ENCODE measurements around the gene NRG3. TPM values are rescaled to one million over a fixed set of nuclear protein-coding genes. Genes with fewer than 3 reads are reported as not detected.

Gene NRG3
- total and polyA plus RNA-seq, 2 donors (not counting 1 experiment from before 2014, with no cell fraction given): not detected

- no peak overlapping the region for H3K9ac ChIP-seq (ENCODE audit: insufficient read depth, low read length)
Observed at GRCh38 chr10:81876253-81877077, 1.5 kb downstream of the NRG3 start.

DNA sequence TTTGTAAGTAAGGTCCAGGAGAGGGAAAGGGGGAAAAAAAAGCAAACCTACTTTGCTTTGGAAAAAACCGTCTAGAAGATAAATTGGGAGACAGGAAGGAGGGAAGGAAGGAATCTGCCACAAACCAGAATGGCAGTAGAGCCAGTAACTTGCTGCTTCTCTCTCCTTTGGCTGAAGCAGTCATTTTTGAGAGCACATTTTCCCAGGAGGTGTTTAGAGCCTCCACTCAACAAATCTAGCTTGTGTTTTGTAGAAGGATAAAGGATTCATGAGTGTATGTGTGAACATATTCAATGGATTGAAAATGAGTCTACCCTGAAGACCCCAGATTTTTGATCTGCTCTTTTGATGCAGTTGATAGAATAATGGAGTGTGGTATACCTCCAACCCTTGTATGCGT, 2.6 kb downstream of the NRG3 start:
- no peak overlapping the region for H3K27ac ChIP-seq (ENCODE audit: insufficient read depth, low read length)
- H4K20me1 ChIP-seq (ENCODE audit: control insufficient read depth, extremely low read depth, insufficient read depth, low read length): no peaks in the 10 kb centered on the region
- H3K4me2 ChIP-seq (ENCODE audit: extremely low read depth, insufficient read depth, low read length): no peak overlapping the region
- H3K9ac ChIP-seq (ENCODE audit: insufficient read depth, low read length): no peak overlapping the region
- no peaks in the 10 kb centered on the region for H3K36me3 ChIP-seq (ENCODE audit: control insufficient read depth, insufficient read depth, low read length)
- no peak overlapping the region for H2AFZ ChIP-seq (ENCODE audit: low read length)
- H3K27me3 ChIP-seq (ENCODE audit: control insufficient read depth, insufficient read depth, low read length): peaks cover 4% of the 10 kb centered on the region
- no peaks in the 10 kb centered on the region for H3K4me1 ChIP-seq (ENCODE audit: control insufficient read depth, extremely low read depth, insufficient read depth, low read length)
- no peaks in the 10 kb centered on the region for H3K79me2 ChIP-seq (ENCODE audit: control insufficient read depth, insufficient read depth, low read length)
- H3K4me3 ChIP-seq (replicated peaks in 1 of 4; ENCODE audit: control extremely low read depth in 1 of 4, insufficient read depth in 1 of 4, low read depth in 3 of 4, low read length in 4 of 4): no peak overlapping the region
- no peak for DNase-seq (ENCODE audit: low read depth in 2 of 2)
- H3K9me3 ChIP-seq (ENCODE audit: control insufficient read depth, insufficient read depth, low read depth, low read length): no peaks in the 10 kb centered on the region
- TF ChIP-seq, protein P1, sequence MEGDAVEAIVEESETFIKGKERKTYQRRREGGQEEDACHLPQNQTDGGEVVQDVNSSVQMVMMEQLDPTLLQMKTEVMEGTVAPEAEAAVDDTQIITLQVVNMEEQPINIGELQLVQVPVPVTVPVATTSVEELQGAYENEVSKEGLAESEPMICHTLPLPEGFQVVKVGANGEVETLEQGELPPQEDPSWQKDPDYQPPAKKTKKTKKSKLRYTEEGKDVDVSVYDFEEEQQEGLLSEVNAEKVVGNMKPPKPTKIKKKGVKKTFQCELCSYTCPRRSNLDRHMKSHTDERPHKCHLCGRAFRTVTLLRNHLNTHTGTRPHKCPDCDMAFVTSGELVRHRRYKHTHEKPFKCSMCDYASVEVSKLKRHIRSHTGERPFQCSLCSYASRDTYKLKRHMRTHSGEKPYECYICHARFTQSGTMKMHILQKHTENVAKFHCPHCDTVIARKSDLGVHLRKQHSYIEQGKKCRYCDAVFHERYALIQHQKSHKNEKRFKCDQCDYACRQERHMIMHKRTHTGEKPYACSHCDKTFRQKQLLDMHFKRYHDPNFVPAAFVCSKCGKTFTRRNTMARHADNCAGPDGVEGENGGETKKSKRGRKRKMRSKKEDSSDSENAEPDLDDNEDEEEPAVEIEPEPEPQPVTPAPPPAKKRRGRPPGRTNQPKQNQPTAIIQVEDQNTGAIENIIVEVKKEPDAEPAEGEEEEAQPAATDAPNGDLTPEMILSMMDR (conservative IDR thresholded peaks at IDR 0.05 in 1 of 2, IDR thresholded peaks at IDR 0.05 in 1 of 2; ENCODE audit: low read depth in 1 of 2, low read length in 2 of 2): no peak
- TF ChIP-seq EZH2 (IDR thresholded peaks at IDR 0.05; ENCODE audit: low read length, missing control alignments): no peak

More at GRCh38 chr10:81876253-81877077, 1.5 kb downstream of the NRG3 start:
- H4K20me1 ChIP-seq (ENCODE audit: control insufficient read depth, extremely low read depth, insufficient read depth, low read length): no peaks in the 10 kb centered on the region
- H2AFZ ChIP-seq (ENCODE audit: low read length): no peak overlapping the region
- H3K4me3 ChIP-seq (replicated peaks in 1 of 4; ENCODE audit: control extremely low read depth in 1 of 4, insufficient read depth in 1 of 4, low read depth in 3 of 4, low read length in 4 of 4): no peak overlapping the region
- no peak overlapping the region for H3K27ac ChIP-seq (ENCODE audit: insufficient read depth, low read length)
- H3K4me2 ChIP-seq (ENCODE audit: extremely low read depth, insufficient read depth, low read length): no peak overlapping the region
- no peaks in the 10 kb centered on the region for H3K9me3 ChIP-seq (ENCODE audit: control insufficient read depth, insufficient read depth, low read depth, low read length)
- peaks cover 4% of the 10 kb centered on the region for H3K27me3 ChIP-seq (ENCODE audit: control insufficient read depth, insufficient read depth, low read length)
- no peak for DNase-seq (ENCODE audit: low read depth in 2 of 2)
- no peak for TF ChIP-seq EZH2 (IDR thresholded peaks at IDR 0.05; ENCODE audit: low read length, missing control alignments)
- TF ChIP-seq, protein P1 (conservative IDR thresholded peaks at IDR 0.05 in 1 of 2, IDR thresholded peaks at IDR 0.05 in 1 of 2; ENCODE audit: low read depth in 1 of 2, low read length in 2 of 2): no peak
- H3K4me1 ChIP-seq (ENCODE audit: control insufficient read depth, extremely low read depth, insufficient read depth, low read length): no peaks in the 10 kb centered on the region
- no peaks in the 10 kb centered on the region for H3K79me2 ChIP-seq (ENCODE audit: control insufficient read depth, insufficient read depth, low read length)
- no peaks in the 10 kb centered on the region for H3K36me3 ChIP-seq (ENCODE audit: control insufficient read depth, insufficient read depth, low read length)

GRCh38 chr10:81882011-81882410, 7.0 kb downstream of the NRG3 start:
- no peak overlapping the region for H3K9ac ChIP-seq (ENCODE audit: insufficient read depth, low read length)
- H3K4me3 ChIP-seq (replicated peaks in 1 of 4; ENCODE audit: control extremely low read depth in 1 of 4, insufficient read depth in 1 of 4, low read depth in 3 of 4, low read length in 4 of 4): no peak overlapping the region
- H3K36me3 ChIP-seq (ENCODE audit: control insufficient read depth, insufficient read depth, low read length): no peaks in the 10 kb centered on the region
- TF ChIP-seq, protein P1 (conservative IDR thresholded peaks at IDR 0.05 in 1 of 2, IDR thresholded peaks at IDR 0.05 in 1 of 2; ENCODE audit: low read depth in 1 of 2, low read length in 2 of 2): no peak
- no peak for TF ChIP-seq EZH2 (IDR thresholded peaks at IDR 0.05; ENCODE audit: low read length, missing control alignments)
- no peaks in the 10 kb centered on the region for H3K9me3 ChIP-seq (ENCODE audit: control insufficient read depth, insufficient read depth, low read depth, low read length)
- H3K79me2 ChIP-seq (ENCODE audit: control insufficient read depth, insufficient read depth, low read length): no peaks in the 10 kb centered on the region
- H3K4me2 ChIP-seq (ENCODE audit: extremely low read depth, insufficient read depth, low read length): no peak overlapping the region
- H3K4me1 ChIP-seq (ENCODE audit: control insufficient read depth, extremely low read depth, insufficient read depth, low read length): no peaks in the 10 kb centered on the region
- H3K27me3 ChIP-seq (ENCODE audit: control insufficient read depth, insufficient read depth, low read length): no peaks in the 10 kb centered on the region
- no peaks in the 10 kb centered on the region for H4K20me1 ChIP-seq (ENCODE audit: control insufficient read depth, extremely low read depth, insufficient read depth, low read length)
- DNase-seq (ENCODE audit: low read depth in 2 of 2): no peak
- no peak overlapping the region for H3K27ac ChIP-seq (ENCODE audit: insufficient read depth, low read length)
- no peak overlapping the region for H2AFZ ChIP-seq (ENCODE audit: low read length)

All from fibroblast of lung (primary cell).